GM18505 (cell line): Measurements from ENCODE around the gene KCP.

ENCODE experiments used
- ATAC-seq: cut with Tn5 transposase; IDR thresholded peaks from one replicate; pipeline ENCODE4 v1.9.1; 2021; ENCODE audit not compliant: unreplicated experiment
- POLR2A ChIP-seq: IDR thresholded peaks from 4 replicates; pipeline ENCODE4 v1.6.1; 2011; ENCODE audit warnings: borderline replicate concordance; ENCODE audit not compliant: insufficient read depth, insufficient read length; ENCODE audit errors: extremely low read depth

KCP gene

DNA sequence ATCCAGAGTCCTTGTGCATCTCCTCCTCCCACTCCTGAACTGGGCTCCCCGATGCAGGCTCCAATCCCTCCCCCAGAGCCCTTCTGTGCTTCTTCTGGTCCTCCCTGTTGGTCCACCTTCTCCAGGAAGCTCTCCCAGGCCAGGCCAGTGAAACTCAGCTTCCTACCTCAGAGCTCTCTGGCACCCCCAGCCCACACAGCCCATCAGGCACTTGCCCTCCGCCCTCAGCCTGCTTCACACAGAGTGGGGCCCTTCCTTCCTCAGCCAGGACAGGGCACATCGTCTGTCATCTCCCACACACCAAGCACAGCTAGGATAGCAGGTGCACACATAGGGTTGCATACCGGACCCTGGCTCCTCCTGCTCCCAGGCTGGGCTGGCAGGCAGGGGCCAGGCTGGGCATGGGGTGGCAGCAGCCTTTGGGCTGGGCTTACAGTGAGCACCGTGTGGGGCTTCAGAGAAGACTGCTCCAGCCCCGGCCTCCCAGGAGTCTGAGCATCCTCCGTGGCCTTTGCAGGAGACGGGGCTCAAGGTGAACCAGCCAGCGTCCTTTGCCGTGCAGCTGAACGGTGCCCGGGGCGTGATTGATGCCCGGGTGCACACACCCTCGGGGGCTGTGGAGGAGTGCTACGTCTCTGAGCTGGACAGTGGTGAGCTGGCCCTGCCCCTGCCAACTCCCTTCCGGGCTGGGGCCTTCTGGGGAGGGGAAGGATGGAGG, 54.3 kb downstream of the KCP start:
- no peak for ATAC-seq

DNA sequence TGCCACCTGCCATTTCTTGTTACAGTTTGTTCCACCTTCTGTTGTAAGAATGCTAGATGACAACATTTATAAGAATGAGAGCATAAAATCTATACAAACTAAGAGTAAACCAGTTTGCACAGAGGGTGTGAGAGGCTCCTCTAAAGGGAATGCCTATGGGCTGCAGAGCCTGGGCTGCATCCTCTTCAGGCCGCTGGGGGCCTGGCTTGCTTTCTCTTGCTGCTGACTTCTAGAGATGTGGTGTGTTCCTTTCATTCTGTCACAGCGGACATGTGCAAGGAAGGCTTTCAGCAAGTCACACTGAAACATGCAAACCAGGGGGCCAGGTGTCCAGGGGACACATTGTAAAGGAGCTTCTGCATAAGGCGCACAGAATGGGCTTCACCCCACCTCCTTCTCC, 55.0 kb downstream of the KCP start:
- TF ChIP-seq POLR2A: no peak
- ATAC-seq: no peak

More for the DNA sequence above, 54.3 kb downstream of the KCP start:
- TF ChIP-seq POLR2A: no peak

DNA sequence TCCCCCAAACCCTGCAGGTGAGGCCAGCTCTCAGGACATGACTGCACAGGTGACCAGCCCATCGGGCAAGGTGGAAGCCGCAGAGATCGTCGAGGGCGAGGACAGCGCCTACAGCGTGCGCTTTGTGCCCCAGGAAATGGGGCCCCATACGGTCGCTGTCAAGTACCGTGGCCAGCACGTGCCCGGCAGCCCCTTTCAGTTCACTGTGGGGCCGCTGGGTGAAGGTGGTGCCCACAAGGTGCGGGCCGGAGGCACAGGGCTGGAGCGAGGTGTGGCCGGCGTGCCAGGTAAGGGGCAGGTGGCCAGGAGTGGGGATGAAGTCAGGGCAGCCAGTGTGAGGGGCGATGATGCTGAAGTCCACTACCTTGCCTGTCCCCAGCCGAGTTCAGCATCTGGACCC, 56.1 kb downstream of the KCP start:
- ATAC-seq: no peak
- TF ChIP-seq POLR2A: no peak

DNA sequence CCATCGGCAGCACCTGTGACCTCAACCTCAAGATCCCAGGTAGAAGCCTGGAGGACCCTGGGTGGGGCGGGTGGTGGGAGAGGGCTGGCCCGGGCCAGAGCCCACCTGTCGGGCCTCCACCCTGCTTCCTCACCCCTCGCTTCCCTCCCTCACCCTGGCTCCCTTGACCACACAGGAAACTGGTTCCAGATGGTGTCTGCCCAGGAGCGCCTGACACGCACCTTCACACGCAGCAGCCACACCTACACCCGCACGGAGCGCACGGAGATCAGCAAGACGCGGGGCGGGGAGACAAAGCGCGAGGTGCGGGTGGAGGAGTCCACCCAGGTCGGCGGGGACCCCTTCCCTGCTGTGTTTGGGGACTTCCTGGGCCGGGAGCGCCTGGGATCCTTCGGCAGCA, 56.7 kb downstream of the KCP start:
- TF ChIP-seq POLR2A: no peak
- ATAC-seq: no peak

DNA sequence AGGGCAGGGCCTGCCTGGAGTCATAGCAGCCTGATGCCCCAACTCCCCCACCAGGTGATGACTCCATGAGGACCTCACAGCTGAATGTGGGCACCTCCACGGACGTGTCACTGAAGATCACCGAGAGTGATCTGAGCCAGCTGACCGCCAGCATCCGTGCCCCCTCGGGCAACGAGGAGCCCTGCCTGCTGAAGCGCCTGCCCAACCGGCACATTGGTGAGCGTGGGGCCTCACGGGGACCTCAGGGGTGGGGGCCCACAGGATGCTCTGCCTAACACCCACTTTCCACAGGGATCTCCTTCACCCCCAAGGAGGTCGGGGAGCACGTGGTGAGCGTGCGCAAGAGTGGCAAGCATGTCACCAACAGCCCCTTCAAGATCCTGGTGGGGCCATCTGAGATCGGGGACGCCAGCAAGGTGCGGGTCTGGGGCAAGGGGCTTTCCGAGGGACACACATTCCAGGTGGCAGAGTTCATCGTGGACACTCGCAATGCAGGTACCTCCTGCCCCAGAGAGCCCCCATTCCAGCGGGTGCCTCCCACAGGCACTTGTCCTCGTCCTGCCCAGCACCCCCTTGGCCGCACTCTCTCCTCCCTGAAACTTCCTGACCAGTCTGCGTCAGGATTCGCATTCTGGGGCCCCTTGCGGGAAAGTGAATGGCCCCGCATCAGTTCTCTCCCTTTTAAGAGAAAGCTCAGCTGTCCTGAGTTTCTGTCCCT, 57.8 kb downstream of the KCP start:
- no peak for ATAC-seq
- TF ChIP-seq POLR2A: no peak

DNA sequence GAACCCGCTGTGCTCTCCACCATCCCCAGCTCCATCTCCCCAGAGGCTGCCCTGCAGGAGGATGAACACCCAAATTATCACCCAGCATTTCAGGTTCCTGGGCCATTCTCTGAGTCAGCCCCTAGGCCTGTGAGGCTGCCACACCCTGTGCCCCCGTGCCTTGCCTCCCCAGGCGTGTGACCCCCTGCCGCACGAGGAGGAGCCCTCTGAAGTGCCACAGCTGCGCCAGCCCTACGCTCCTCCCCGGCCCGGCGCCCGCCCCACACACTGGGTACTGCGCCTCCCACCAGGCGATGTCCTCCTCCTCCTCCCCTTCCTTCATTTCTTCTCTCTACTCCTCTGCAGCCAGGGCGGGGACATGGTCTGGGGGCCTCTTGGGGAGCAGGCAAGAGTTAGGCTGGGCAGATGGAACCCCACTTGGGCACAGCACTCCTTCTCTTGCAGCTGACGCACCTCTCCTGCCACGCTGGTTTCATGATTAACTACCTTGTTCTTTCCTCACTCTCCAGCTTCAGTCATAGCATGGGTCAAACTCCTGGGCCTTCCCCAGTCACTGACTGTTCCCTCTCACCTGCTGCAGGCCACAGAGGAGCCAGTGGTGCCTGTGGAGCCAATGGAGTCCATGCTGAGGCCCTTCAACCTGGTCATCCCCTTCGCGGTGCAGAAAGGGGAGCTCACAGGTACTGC, 60.6 kb downstream of the KCP start:
- ATAC-seq: no peak
- TF ChIP-seq POLR2A: no peak

DNA sequence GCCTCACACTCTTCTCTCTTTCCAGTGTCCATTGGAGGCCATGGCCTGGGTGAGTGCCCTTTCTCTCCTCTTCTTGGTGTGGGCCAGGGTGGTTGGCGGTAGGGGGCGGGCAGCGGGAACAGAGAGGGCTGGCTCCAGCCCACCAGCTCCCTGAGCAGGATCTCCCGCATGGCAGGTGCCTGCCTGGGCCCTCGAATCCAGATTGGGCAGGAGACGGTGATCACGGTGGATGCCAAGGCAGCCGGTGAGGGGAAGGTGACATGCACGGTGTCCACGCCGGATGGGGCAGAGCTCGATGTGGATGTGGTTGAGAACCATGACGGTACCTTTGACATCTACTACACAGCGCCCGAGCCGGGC, 61.4 kb downstream of the KCP start:
- ATAC-seq: no peak
- TF ChIP-seq POLR2A: no peak

DNA sequence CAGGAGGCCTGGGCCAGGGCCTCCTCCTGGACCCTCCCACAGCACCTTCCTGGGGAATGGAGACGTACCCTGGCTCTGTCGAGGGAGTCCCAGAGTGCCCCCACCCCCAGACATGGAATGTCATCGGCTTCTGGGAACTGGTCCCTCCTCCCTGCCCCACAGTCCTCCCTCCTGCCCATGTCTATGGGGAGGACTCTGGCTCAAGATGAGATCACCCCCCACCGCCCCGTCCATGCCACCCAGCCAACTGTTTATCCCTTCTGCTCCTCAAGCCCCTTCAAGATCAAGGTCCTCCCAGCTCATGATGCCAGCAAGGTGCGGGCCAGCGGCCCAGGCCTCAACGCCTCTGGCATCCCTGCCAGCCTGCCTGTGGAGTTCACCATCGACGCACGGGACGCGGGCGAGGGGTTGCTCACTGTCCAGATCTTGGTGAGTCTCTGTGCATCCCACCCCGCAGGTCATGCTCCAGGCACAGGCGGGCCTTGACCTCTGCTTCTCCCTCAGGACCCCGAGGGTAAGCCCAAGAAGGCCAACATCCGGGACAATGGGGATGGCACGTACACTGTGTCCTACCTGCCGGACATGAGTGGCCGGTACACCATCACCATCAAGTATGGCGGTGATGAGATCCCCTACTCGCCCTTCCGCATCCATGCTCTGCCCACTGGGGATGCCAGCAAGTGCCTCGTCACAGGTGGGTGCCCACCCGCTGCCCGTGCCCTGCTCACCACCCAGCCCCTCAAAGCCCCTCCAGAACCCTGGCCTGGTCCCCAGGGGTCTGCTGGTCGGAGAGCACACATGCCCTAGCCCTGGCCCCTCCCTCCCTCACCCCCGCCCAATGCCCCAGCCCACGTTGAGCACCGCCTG, 62.0 kb downstream of the KCP start:
- no peak for TF ChIP-seq POLR2A
- ATAC-seq: no peak

DNA sequence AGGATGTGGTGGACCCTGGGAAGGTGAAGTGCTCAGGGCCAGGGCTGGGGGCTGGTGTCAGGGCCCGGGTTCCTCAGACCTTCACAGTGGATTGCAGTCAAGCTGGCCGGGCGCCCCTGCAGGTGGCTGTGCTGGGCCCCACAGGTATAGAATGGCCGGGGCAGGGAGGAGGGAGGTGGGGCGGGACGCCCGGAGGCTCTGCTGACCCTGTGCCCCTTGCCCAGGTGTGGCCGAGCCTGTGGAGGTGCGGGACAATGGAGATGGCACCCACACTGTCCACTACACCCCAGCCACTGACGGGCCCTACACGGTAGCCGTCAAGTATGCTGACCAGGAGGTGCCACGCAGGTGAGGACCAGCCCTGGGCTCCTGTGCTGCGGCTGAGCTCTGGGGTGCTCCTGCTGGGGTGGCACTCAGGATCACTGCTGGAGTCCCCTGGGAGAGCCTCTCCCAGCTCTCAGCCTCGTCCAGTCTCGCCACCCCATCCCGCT, 62.7 kb downstream of the KCP start:
- no peak for TF ChIP-seq POLR2A
- no peak for ATAC-seq

DNA sequence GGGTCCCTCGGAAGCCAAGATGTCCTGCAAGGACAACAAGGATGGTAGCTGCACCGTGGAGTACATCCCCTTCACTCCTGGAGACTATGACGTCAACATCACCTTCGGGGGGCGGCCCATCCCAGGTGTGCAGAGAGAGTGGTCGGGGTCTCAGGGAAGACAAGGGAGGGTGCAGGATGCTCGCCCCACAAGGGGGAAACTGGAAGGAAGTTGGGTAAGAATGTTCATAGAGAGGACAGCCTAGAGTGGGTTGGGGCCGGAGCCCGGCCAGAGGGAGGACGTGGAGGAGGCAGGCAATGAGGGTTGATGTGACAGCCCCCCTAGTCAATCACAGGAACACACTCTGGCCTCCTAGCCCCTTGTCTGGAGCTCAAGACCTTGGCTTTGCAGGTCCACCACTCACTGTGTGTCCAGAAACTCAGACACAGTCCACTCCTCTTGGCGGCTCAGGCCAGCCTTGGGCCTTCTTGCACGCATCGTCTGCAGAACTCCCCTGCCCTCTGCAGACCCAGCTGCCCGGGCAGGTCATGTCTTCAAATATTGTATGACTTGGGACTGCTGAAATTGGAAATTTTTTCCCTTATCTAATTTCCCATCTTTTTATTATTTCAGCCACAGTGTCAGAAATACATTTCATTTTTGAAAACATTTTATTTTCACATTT, 63.6 kb downstream of the KCP start:
- ATAC-seq: no peak
- no peak for TF ChIP-seq POLR2A

DNA sequence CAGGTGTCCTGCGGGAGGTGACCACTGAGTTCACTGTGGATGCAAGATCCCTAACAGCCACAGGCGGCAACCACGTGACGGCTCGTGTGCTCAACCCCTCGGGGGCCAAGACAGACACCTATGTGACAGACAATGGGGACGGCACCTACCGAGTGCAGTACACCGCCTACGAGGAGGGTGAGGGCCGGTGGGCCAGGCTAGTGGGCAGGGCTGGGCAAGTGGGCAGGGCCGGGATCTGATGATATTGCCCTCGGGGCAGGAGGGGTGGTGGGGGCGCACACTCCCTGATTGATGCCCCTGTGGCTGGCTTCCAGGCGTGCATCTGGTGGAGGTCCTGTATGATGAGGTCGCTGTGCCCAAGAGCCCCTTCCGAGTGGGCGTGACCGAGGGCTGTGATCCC, 64.5 kb downstream of the KCP start:
- no peak for TF ChIP-seq POLR2A
- no peak for ATAC-seq

DNA sequence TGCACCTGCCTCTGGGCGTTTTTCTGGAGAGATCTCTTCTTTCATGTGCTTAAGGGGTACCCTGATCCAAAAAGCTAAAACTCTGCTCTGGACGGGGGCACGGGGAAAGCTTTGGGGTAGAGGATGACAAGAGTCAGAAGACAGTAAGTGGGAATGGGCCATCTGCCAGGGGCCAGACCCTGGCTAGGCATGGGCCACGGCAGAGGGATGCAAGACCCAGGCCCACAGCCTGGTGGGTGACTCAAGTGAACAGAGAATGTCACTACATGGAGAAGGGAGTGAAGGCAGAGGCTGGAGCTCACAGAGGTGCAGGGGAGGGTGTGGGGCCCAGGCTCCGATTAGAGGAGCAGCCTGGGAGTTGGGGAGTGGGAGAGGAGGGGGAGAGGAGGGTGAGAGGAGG, 65.0 kb downstream of the KCP start:
- no peak for ATAC-seq
- no peak for TF ChIP-seq POLR2A
